ENCODE data around the gene ELOVL1. TPM values are rescaled to one million over a fixed set of nuclear protein-coding genes. Genes with fewer than 3 reads are reported as not detected.

The ELOVL1 gene
- total RNA-seq, 3 donors from 2014 or later: 45.9 to 60.6 (median 55.5) TPM

- Histone ChIP-seq H3K4me1 (peaks cover 3% of the 10 kb centered on the region in 2 donors), H3K36me3 (no peaks in the 10 kb centered on the region), H3K27me3 (no peaks in the 10 kb centered on the region), H3K9me3 (no peaks in the 10 kb centered on the region), H3K27ac (no peak overlapping the region), H3K4me3 (no peak overlapping the region)
- intact Hi-C loops (cut with DNase I; ENCODE audit: low total_unique reads): no loop called here
- no peak for TF ChIP-seq POLR2A (IDR thresholded peaks at IDR 0.05)
- DNase-seq (ENCODE audit: low spot score in 2 of 2): no peak
These were observed 12.9 kb downstream of the ELOVL1 start for GRCh38 chr1:43354936-43355335.

- intact Hi-C loops (cut with DNase I; ENCODE audit: low total_unique reads): no loop called here
- no peak overlapping the region for H3K4me3 ChIP-seq
- TF ChIP-seq POLR2A (IDR thresholded peaks at IDR 0.05) (no peak), POLR2AphosphoS5 (IDR thresholded peaks at IDR 0.05) (no peak), CTCF (IDR thresholded peaks at IDR 0.05) (no peak)
- H3K36me3 ChIP-seq: no peaks in the 10 kb centered on the region
- no peak overlapping the region for H3K27ac ChIP-seq
- no peaks in the 10 kb centered on the region for H3K9me3 ChIP-seq
- H3K27me3 ChIP-seq: no peaks in the 10 kb centered on the region
- DNase-seq (ENCODE audit: low spot score in 2 of 2): no peak
- peaks cover 3% of the 10 kb centered on the region in 2 donors for H3K4me1 ChIP-seq
These were observed 13.3 kb downstream of the ELOVL1 start for GRCh38 chr1:43354471-43354870.

DNA sequence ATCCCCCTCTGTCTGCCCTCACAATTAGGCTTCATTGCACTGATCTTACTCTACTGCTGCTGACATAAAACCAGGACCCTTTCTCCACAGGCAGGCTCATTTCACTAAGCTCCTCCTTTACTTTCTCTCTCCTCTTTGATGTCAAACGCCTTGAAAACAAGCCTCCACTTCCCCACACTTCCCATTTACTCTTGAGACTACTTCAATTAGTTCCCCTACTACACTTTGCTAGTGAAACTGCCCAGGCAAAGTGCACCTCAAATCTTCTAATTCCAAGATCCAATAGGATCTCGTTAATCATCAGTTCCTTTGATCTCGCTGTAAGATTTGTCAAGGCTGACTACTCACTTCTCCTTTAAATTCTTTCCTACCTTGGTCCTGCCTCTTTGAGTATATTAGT is 14.9 kb downstream of the ELOVL1 start:
- Histone ChIP-seq H3K36me3 (no peaks in the 10 kb centered on the region), H3K4me3 (no peak overlapping the region), H3K4me1 (peaks cover 0 to 3% of the 10 kb centered on the region in 2 donors), H3K27ac (no peak overlapping the region), H3K9me3 (no peaks in the 10 kb centered on the region), H3K27me3 (no peaks in the 10 kb centered on the region)
- intact Hi-C loops (cut with DNase I; ENCODE audit: low total_unique reads): no loop called here
- TF ChIP-seq POLR2AphosphoS5 (IDR thresholded peaks at IDR 0.05): no peak
- TF ChIP-seq CTCF (IDR thresholded peaks at IDR 0.05): no peak
- TF ChIP-seq POLR2A (IDR thresholded peaks at IDR 0.05): no peak
- DNase-seq (ENCODE audit: low spot score in 2 of 2): no peak

DNA sequence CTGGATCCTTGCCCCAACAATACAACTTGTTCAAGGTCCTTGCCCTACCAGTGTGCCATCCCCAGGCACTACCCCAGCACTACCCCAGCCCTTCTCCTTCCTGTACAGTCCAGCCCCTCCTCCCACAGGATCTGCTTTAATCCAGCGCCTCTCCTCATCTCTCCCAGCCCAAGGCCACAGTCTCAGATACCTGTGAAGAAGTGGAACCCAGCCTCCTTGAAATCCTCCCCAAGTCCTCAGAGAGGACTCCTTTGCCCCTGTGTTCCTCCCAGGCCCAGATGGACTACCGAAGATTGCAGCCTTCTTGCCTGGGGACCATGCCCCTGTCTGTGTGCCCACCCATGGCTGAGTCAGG is 15.5 kb downstream of the ELOVL1 start:
- Histone ChIP-seq H3K36me3 (no peaks in the 10 kb centered on the region), H3K4me1 (no peaks in the 10 kb centered on the region), H3K4me3 (no peak overlapping the region), H3K9me3 (no peaks in the 10 kb centered on the region), H3K27me3 (no peaks in the 10 kb centered on the region), H3K27ac (no peak overlapping the region)
- intact Hi-C loops (cut with DNase I; ENCODE audit: low total_unique reads): no loop called here
- DNase-seq (ENCODE audit: low spot score in 2 of 2): no peak
- TF ChIP-seq CTCF (IDR thresholded peaks at IDR 0.05): no peak
- no peak for TF ChIP-seq POLR2A (IDR thresholded peaks at IDR 0.05)
- TF ChIP-seq POLR2AphosphoS5 (IDR thresholded peaks at IDR 0.05): no peak

GRCh38 chr1:43351421-43352350 is 16.1 kb downstream of the ELOVL1 start:
- DNase-seq (ENCODE audit: low spot score in 2 of 2): no peak
- no peak for TF ChIP-seq POLR2AphosphoS5 (IDR thresholded peaks at IDR 0.05)
- no peak for TF ChIP-seq POLR2A (IDR thresholded peaks at IDR 0.05)
- TF ChIP-seq CTCF (IDR thresholded peaks at IDR 0.05): no peak
- H3K36me3 ChIP-seq: no peaks in the 10 kb centered on the region
- intact Hi-C loops (cut with DNase I; ENCODE audit: low total_unique reads): no loop called here
- H3K27me3 ChIP-seq: no peaks in the 10 kb centered on the region
- H3K9me3 ChIP-seq: no peaks in the 10 kb centered on the region
- no peak overlapping the region for H3K27ac ChIP-seq
- no peak overlapping the region for H3K4me3 ChIP-seq
- H3K4me1 ChIP-seq: no peaks in the 10 kb centered on the region

Measured in breast epithelium (tissue), 4 donors.